WTC11 (cell line): Measurements from ENCODE around the gene STK24. TPM values are rescaled to one million over a fixed set of nuclear protein-coding genes. Genes with fewer than 3 reads are reported as not detected.

Experiments
- ATAC-seq: fragments of 200-7000 bp; cut with Tn5 transposase; 2 replicates; pipeline ENCODE4 v1.10.0; 2021; ENCODE audit warnings: mild to moderate bottlenecking, moderate library complexity
- CTCF ChIA-PET: fragments of 300-600 bp; sonication (Branson Sonifier 250); formaldehyde crosslinking; loops from one replicate; lab custom pipeline; 2021; ENCODE audit warnings: antibody characterized with exemption; lab: Charles Lee
- POLR2A ChIA-PET: fragments of 350-600 bp; sonication (Branson Sonifier 250); formaldehyde crosslinking; loops from one replicate; lab custom pipeline; 2021; ENCODE audit warnings: antibody characterized with exemption; lab: Charles Lee
- DNase-seq: peaks from one replicate; pipeline ENCODE4 v3.0.0; 2021; ENCODE audit warnings: low spot score
- H3K27ac Mint-ChIP-seq: 2 replicates; pipeline ENCODE4 v1.8.0; 2021; ENCODE audit warnings: mixed read lengths
- H3K27me3 Mint-ChIP-seq: 2 replicates; pipeline ENCODE4 v1.8.0; 2021; ENCODE audit warnings: low read depth, mild to moderate bottlenecking, moderate library complexity, mixed read lengths
- H3K36me3 Mint-ChIP-seq: 2 replicates; pipeline ENCODE4 v1.8.0; 2021; ENCODE audit warnings: mixed read lengths
- H3K4me1 Mint-ChIP-seq: 2 replicates; pipeline ENCODE4 v1.8.0; 2022; ENCODE audit warnings: mixed read lengths
- H3K4me3 Mint-ChIP-seq: 2 replicates; pipeline ENCODE4 v1.8.0; 2021; ENCODE audit warnings: mild to moderate bottlenecking, moderate library complexity, mixed read lengths
- H3K9me3 Mint-ChIP-seq: 2 replicates; pipeline ENCODE4 v1.8.0; 2021; ENCODE audit warnings: mixed read lengths
- CREB1 ChIP-seq: sonication (generic); formaldehyde crosslinking; IDR thresholded peaks from 2 replicates; pipeline ENCODE4 v1.8.0; 2023; ENCODE audit warnings: mild to moderate bottlenecking, missing genetic modification reagents
- ETV6 ChIP-seq: sonication (generic); formaldehyde crosslinking; IDR thresholded peaks from 2 replicates; pipeline ENCODE4 v1.8.1; 2022; ENCODE audit warnings: mild to moderate bottlenecking, missing genetic modification reagents
- KAT7 ChIP-seq: sonication (generic); formaldehyde crosslinking; IDR thresholded peaks from 2 replicates; pipeline ENCODE4 v1.8.1; 2023; ENCODE audit warnings: missing genetic modification reagents, mild to moderate bottlenecking, borderline replicate concordance
- OVOL2 ChIP-seq: fragments of 250-450 bp; sonication (Bioruptor Pico); IDR thresholded peaks from 2 replicates; pipeline ENCODE4 v1.9.0; 2021; ENCODE audit warnings: mild to moderate bottlenecking, borderline replicate concordance
- RORB ChIP-seq: fragments of 250-450 bp; sonication (Bioruptor Pico); IDR thresholded peaks from 2 replicates; pipeline ENCODE4 v1.9.0; 2021; ENCODE audit warnings: mild to moderate bottlenecking
- TCF7 ChIP-seq: sonication (generic); formaldehyde crosslinking; IDR thresholded peaks from 2 replicates; pipeline ENCODE4 v1.8.0; 2022; ENCODE audit warnings: mild to moderate bottlenecking, low read depth, missing genetic modification reagents, moderate library complexity
- TEAD4 ChIP-seq: sonication (generic); formaldehyde crosslinking; IDR thresholded peaks from 2 replicates; pipeline ENCODE4 v1.8.0; 2022; ENCODE audit warnings: mild to moderate bottlenecking, missing genetic modification reagents
- ZNF138 ChIP-seq: sonication (generic); formaldehyde crosslinking; conservative IDR thresholded peaks from 2 replicates; pipeline ENCODE4 v1.8.1; 2022; ENCODE audit warnings: mild to moderate bottlenecking, moderate library complexity, missing genetic modification reagents
- ZNF219 ChIP-seq: sonication (generic); formaldehyde crosslinking; IDR thresholded peaks from 2 replicates; pipeline ENCODE4 v1.8.0; 2023; ENCODE audit warnings: missing genetic modification reagents, mild to moderate bottlenecking, borderline replicate concordance
- ZNF232 ChIP-seq: sonication (generic); formaldehyde crosslinking; IDR thresholded peaks from 2 replicates; pipeline ENCODE4 v1.8.0; 2022; ENCODE audit warnings: mild to moderate bottlenecking, missing genetic modification reagents
- ZNF317 ChIP-seq: sonication (generic); formaldehyde crosslinking; IDR thresholded peaks from 2 replicates; pipeline ENCODE4 v1.8.1; 2023; ENCODE audit warnings: low read depth, mild to moderate bottlenecking, moderate library complexity, missing genetic modification reagents, borderline replicate concordance
- ZNF396 ChIP-seq: fragments of 250-450 bp; sonication (Bioruptor Pico); IDR thresholded peaks from 2 replicates; pipeline ENCODE4 v1.8.0; 2021; ENCODE audit warnings: mild to moderate bottlenecking, moderate library complexity, borderline replicate concordance
- total RNA-seq: library from RNA; stranded (reverse); gene quantifications from 3 replicates; pipeline ENCODE4 v1.2.3, GENCODE V29; 2021
- TF ChIP-seq, protein P1 (sequence below): sonication (generic); formaldehyde crosslinking; IDR thresholded peaks from 2 replicates; pipeline ENCODE4 v1.8.1; 2022; ENCODE audit warnings: missing genetic modification reagents, borderline replicate concordance
- TF ChIP-seq, protein P2 (sequence below): sonication (generic); formaldehyde crosslinking; conservative IDR thresholded peaks from 2 replicates; pipeline ENCODE4 v1.8.1; 2022; ENCODE audit warnings: mild to moderate bottlenecking, missing genetic modification reagents
- TF ChIP-seq, protein P3 (sequence below): fragments of 250-450 bp; sonication (Bioruptor Pico); IDR thresholded peaks from 2 replicates; pipeline ENCODE4 v1.8.0; 2021; ENCODE audit warnings: mild to moderate bottlenecking
- TF ChIP-seq, protein P4 (sequence below): fragments of 200-600 bp; IDR thresholded peaks from 2 replicates; pipeline ENCODE4 v1.8.0; 2022; ENCODE audit warnings: antibody characterized with exemption
- TF ChIP-seq, protein P5 (sequence below): sonication (generic); formaldehyde crosslinking; IDR thresholded peaks from 2 replicates; pipeline ENCODE4 v1.8.1; 2022; ENCODE audit warnings: mild to moderate bottlenecking, missing genetic modification reagents, moderate library complexity, borderline replicate concordance
- TF ChIP-seq, protein P6 (sequence below): fragments of 250-450 bp; sonication (Bioruptor Pico); IDR thresholded peaks from 2 replicates; pipeline ENCODE4 v2.1.2; 2022; ENCODE audit warnings: mild to moderate bottlenecking, moderate library complexity
- TF ChIP-seq, protein P7 (sequence below): sonication (generic); formaldehyde crosslinking; IDR thresholded peaks from 2 replicates; pipeline ENCODE4 v1.8.0; 2022; ENCODE audit warnings: mild to moderate bottlenecking, missing genetic modification reagents
- TF ChIP-seq, protein P8 (sequence below): sonication (generic); formaldehyde crosslinking; IDR thresholded peaks from 2 replicates; pipeline ENCODE4 v1.8.1; 2022; ENCODE audit warnings: low read depth, missing genetic modification reagents, borderline replicate concordance
- TF ChIP-seq, protein P9 (sequence below): sonication (generic); formaldehyde crosslinking; IDR thresholded peaks from 2 replicates; pipeline ENCODE4 v1.8.1; 2023; ENCODE audit warnings: mild to moderate bottlenecking, missing genetic modification reagents, borderline replicate concordance

Gene STK24
- total RNA-seq, 1 experiment from 2014 or later, result 138 TPM

DNA sequence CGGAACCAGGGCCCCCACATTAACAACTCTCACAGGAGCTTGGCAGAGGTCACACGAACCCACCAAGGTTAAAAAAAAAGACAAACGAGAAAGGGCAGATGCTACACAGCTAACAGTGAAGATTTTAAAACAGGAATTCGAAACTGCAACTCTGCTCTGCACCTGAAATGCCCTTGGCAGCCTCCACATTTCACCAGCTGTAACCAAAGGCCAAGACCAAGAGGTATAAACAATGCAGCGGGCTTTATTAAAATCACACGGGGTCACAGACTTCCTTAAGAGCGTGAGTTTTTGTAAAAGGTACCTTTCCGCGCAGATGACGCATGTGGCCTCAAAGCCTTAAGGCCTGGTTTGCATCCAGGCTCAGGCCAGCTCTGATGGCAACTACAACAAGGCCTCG lies 88.2 kb downstream of the STK24 start (continued):
- TF ChIP-seq, protein P1, sequence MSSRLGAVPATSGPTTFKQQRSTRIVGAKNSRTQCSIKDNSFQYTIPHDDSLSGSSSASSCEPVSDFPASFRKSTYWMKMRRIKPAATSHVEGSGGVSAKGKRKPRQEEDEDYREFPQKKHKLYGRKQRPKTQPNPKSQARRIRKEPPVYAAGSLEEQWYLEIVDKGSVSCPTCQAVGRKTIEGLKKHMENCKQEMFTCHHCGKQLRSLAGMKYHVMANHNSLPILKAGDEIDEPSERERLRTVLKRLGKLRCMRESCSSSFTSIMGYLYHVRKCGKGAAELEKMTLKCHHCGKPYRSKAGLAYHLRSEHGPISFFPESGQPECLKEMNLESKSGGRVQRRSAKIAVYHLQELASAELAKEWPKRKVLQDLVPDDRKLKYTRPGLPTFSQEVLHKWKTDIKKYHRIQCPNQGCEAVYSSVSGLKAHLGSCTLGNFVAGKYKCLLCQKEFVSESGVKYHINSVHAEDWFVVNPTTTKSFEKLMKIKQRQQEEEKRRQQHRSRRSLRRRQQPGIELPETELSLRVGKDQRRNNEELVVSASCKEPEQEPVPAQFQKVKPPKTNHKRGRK, result no peak
- no peak for TF ChIP-seq CREB1
- TF ChIP-seq, protein P2, sequence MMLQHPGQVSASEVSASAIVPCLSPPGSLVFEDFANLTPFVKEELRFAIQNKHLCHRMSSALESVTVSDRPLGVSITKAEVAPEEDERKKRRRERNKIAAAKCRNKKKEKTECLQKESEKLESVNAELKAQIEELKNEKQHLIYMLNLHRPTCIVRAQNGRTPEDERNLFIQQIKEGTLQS (CRISPR knock-in tag), result no peak
- TF ChIP-seq, protein P3, sequence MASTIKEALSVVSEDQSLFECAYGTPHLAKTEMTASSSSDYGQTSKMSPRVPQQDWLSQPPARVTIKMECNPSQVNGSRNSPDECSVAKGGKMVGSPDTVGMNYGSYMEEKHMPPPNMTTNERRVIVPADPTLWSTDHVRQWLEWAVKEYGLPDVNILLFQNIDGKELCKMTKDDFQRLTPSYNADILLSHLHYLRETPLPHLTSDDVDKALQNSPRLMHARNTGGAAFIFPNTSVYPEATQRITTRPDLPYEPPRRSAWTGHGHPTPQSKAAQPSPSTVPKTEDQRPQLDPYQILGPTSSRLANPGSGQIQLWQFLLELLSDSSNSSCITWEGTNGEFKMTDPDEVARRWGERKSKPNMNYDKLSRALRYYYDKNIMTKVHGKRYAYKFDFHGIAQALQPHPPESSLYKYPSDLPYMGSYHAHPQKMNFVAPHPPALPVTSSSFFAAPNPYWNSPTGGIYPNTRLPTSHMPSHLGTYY, result no peak
- TF ChIP-seq TEAD4 (CRISPR knock-in tag), result no peak

DNA sequence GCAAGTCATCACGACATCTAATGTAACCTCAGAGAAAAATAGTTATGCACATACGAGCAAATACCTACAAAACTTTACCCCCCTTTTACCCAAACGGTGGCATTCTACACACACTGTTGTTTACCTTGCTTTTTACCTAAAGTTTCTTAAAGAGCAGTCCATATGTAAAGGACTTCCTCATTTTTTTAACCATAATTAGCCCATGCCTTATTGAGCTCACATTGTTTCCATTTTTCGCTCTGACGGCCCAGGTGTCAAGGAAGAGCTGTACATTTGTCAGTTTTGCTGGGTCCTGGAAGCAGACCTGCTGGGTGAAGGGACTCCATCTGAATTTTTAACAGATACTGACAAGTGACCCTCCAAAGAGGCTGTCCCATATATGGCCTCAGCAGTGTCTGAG lies 89.4 kb downstream of the STK24 start:
- H3K27ac Mint-ChIP-seq, result no peak overlapping the region; the same call in 1 of the 2 replicates
- TF ChIP-seq, protein P4, sequence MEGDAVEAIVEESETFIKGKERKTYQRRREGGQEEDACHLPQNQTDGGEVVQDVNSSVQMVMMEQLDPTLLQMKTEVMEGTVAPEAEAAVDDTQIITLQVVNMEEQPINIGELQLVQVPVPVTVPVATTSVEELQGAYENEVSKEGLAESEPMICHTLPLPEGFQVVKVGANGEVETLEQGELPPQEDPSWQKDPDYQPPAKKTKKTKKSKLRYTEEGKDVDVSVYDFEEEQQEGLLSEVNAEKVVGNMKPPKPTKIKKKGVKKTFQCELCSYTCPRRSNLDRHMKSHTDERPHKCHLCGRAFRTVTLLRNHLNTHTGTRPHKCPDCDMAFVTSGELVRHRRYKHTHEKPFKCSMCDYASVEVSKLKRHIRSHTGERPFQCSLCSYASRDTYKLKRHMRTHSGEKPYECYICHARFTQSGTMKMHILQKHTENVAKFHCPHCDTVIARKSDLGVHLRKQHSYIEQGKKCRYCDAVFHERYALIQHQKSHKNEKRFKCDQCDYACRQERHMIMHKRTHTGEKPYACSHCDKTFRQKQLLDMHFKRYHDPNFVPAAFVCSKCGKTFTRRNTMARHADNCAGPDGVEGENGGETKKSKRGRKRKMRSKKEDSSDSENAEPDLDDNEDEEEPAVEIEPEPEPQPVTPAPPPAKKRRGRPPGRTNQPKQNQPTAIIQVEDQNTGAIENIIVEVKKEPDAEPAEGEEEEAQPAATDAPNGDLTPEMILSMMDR, result no peak
- TF ChIP-seq, protein P5, sequence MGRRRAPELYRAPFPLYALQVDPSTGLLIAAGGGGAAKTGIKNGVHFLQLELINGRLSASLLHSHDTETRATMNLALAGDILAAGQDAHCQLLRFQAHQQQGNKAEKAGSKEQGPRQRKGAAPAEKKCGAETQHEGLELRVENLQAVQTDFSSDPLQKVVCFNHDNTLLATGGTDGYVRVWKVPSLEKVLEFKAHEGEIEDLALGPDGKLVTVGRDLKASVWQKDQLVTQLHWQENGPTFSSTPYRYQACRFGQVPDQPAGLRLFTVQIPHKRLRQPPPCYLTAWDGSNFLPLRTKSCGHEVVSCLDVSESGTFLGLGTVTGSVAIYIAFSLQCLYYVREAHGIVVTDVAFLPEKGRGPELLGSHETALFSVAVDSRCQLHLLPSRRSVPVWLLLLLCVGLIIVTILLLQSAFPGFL (CRISPR knock-in tag), result no peak
- no peak for TF ChIP-seq ZNF232 (CRISPR knock-in tag)
- no peak for TF ChIP-seq TCF7
- no peak for TF ChIP-seq ETV6 (CRISPR knock-in tag)
- no peak for TF ChIP-seq KAT7 (CRISPR knock-in tag)
- TF ChIP-seq ZNF219, result no peak
- TF ChIP-seq, protein P6, sequence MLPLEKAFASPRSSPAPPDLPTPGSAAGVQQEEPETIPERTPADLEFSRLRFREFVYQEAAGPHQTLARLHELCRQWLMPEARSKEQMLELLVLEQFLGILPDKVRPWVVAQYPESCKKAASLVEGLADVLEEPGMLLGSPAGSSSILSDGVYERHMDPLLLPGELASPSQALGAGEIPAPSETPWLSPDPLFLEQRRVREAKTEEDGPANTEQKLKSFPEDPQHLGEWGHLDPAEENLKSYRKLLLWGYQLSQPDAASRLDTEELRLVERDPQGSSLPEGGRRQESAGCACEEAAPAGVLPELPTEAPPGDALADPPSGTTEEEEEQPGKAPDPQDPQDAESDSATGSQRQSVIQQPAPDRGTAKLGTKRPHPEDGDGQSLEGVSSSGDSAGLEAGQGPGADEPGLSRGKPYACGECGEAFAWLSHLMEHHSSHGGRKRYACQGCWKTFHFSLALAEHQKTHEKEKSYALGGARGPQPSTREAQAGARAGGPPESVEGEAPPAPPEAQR, result no peak
- TF ChIP-seq OVOL2 (CRISPR knock-in tag), result no peak
- no peak for TF ChIP-seq ZNF138 (CRISPR knock-in tag)
- TF ChIP-seq, protein P7, sequence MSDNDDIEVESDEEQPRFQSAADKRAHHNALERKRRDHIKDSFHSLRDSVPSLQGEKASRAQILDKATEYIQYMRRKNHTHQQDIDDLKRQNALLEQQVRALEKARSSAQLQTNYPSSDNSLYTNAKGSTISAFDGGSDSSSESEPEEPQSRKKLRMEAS (CRISPR knock-in tag), result no peak
- TF ChIP-seq ZNF396 (CRISPR knock-in tag), result no peak
- TF ChIP-seq RORB (CRISPR knock-in tag), result no peak
- TF ChIP-seq, protein P8, sequence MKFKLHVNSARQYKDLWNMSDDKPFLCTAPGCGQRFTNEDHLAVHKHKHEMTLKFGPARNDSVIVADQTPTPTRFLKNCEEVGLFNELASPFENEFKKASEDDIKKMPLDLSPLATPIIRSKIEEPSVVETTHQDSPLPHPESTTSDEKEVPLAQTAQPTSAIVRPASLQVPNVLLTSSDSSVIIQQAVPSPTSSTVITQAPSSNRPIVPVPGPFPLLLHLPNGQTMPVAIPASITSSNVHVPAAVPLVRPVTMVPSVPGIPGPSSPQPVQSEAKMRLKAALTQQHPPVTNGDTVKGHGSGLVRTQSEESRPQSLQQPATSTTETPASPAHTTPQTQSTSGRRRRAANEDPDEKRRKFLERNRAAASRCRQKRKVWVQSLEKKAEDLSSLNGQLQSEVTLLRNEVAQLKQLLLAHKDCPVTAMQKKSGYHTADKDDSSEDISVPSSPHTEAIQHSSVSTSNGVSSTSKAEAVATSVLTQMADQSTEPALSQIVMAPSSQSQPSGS (CRISPR knock-in tag), result no peak
- TF ChIP-seq, protein P9, sequence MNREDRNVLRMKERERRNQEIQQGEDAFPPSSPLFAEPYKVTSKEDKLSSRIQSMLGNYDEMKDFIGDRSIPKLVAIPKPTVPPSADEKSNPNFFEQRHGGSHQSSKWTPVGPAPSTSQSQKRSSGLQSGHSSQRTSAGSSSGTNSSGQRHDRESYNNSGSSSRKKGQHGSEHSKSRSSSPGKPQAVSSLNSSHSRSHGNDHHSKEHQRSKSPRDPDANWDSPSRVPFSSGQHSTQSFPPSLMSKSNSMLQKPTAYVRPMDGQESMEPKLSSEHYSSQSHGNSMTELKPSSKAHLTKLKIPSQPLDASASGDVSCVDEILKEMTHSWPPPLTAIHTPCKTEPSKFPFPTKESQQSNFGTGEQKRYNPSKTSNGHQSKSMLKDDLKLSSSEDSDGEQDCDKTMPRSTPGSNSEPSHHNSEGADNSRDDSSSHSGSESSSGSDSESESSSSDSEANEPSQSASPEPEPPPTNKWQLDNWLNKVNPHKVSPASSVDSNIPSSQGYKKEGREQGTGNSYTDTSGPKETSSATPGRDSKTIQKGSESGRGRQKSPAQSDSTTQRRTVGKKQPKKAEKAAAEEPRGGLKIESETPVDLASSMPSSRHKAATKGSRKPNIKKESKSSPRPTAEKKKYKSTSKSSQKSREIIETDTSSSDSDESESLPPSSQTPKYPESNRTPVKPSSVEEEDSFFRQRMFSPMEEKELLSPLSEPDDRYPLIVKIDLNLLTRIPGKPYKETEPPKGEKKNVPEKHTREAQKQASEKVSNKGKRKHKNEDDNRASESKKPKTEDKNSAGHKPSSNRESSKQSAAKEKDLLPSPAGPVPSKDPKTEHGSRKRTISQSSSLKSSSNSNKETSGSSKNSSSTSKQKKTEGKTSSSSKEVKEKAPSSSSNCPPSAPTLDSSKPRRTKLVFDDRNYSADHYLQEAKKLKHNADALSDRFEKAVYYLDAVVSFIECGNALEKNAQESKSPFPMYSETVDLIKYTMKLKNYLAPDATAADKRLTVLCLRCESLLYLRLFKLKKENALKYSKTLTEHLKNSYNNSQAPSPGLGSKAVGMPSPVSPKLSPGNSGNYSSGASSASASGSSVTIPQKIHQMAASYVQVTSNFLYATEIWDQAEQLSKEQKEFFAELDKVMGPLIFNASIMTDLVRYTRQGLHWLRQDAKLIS (CRISPR knock-in tag), result no peak
- TF ChIP-seq ZNF317 (CRISPR knock-in tag), result no peak
- TF ChIP-seq, protein P2 (CRISPR knock-in tag), result no peak

More for the DNA sequence above, 89.4 kb downstream of the STK24 start:
- H3K27me3 Mint-ChIP-seq, result no peaks in the 10 kb centered on the region
- ATAC-seq (no peak), DNase-seq (no peak)
- H3K4me1 Mint-ChIP-seq, result peaks cover 97% of the 10 kb centered on the region
- ChIA-PET POLR2A (no interaction called here), CTCF (interaction anchor here (0.6 to 1.3 kb wide), 3 partner anchors 110 to 186 kb away, joined by 3 to 4 read pairs (median 3); no protein-coding TSS in a partner anchor)
- no peaks in the 10 kb centered on the region for H3K9me3 Mint-ChIP-seq
- H3K36me3 Mint-ChIP-seq, result no peaks in the 10 kb centered on the region
- no peak overlapping the region for H3K4me3 Mint-ChIP-seq
